K562 (cell line): ENCODE measurements around the gene POLR3C. TPM values are rescaled to one million over a fixed set of nuclear protein-coding genes. Genes with fewer than 3 reads are reported as not detected.

Experiments
- ATAC-seq: fragments of 200-7000 bp; cut with Tn5 transposase; 3 replicates; pipeline ENCODE4 v1.9.1; 2020; ENCODE audit warnings: moderate library complexity
- BruUV-seq: library from RNA; stranded (reverse); fragments of 400-500 nt; replicated peaks from 2 replicates; lab custom pipeline; 2021; lab: Mats Ljungman, UMichigan
- CTCF ChIA-PET: fragments of 300-600 bp; formaldehyde crosslinking; extraction: SDS; loops from one replicate; lab custom pipeline; 2021; ENCODE audit warnings: low intra/inter-chr PET ratio; lab: Yijun Ruan, JAX
- POLR2A ChIA-PET: fragments of 300-600, 350-650 bp; sonication (Branson Sonifier 250); formaldehyde crosslinking; extraction: SDS; loops from one replicate; lab custom pipeline; 2021; ENCODE audit warnings: antibody characterized with exemption, inconsistent platforms; lab: Yijun Ruan, JAX
- DNase-seq, 4 experiments: peaks; one replicate each; pipeline versions ENCODE4 v3.0.0 to v3.0.0-alpha.2; 2011 to 2018; ENCODE audit warnings: low spot score in 3 of 4, mixed read lengths in 3 of 4; ENCODE audit errors: extremely low read depth in 1 of 4
- FAIRE-seq: peaks from 2 replicates; lab custom pipeline; 2011; peaks lifted over from hg19 to GRCh38; lab: Jason Lieb, UNC
- H2AFZ ChIP-seq: 2 replicates; pipeline ENCODE4 v1.6.0; 2011; ENCODE audit warnings: low read depth, low read length, control low read depth, inconsistent platforms
- H3K27ac ChIP-seq: fragments of 200-600 bp; 3 replicates; pipeline ENCODE4 v1.8.0; 2011; ENCODE audit warnings: low read depth, mild to moderate bottlenecking, control low read depth, inconsistent platforms, low read length, moderate library complexity, mixed read lengths; ENCODE audit errors: extremely low read depth
- H3K27me3 ChIP-seq, 2 experiments: fragments of 300-600 bp in 1 of 2; 2 replicates in 1 of 2; 3 replicates in 1 of 2; pipeline versions ENCODE4 v1.6.0 to v1.8.0; 2011; ENCODE audit warnings: inconsistent platforms in 2 of 2, low read length in 2 of 2, mild to moderate bottlenecking in 1 of 2, mixed read lengths in 1 of 2, moderate library complexity in 1 of 2; ENCODE audit not compliant: control insufficient read depth in 2 of 2, insufficient read depth in 2 of 2
- H3K36me3 ChIP-seq: fragments of 300-600 bp; 3 replicates; pipeline ENCODE4 v1.8.0; 2011; ENCODE audit warnings: mild to moderate bottlenecking, low read length, inconsistent platforms; ENCODE audit not compliant: control insufficient read depth, insufficient read depth
- H3K4me1 ChIP-seq, 2 experiments: fragments of 200-600 bp in 1 of 2; replicated peaks in 1 of 2; 2 replicates in 1 of 2; 3 replicates in 1 of 2; pipeline versions ENCODE4 v1.5.1 to v1.8.0; 2011; ENCODE audit warnings: inconsistent platforms in 2 of 2, low read length in 2 of 2, mild to moderate bottlenecking in 1 of 2, mixed read lengths in 1 of 2, moderate library complexity in 1 of 2; ENCODE audit not compliant: control insufficient read depth in 2 of 2, insufficient read depth in 2 of 2
- H3K4me2 ChIP-seq: 2 replicates; pipeline ENCODE4 v1.6.1; 2011; ENCODE audit warnings: low read length, control low read depth, inconsistent platforms, mixed read lengths; ENCODE audit not compliant: insufficient read depth
- H3K4me3 ChIP-seq: fragments of 200-600 bp; sonication (generic), shearing (Covaris generic); 2 replicates; pipeline ENCODE4 v1.5.1; 2016; ENCODE audit warnings: control low read depth, inconsistent platforms
- H3K79me2 ChIP-seq: fragments of 200-600 bp; 3 replicates; pipeline ENCODE4 v1.8.0; 2011; ENCODE audit warnings: low read length, inconsistent platforms; ENCODE audit not compliant: control insufficient read depth, insufficient read depth
- H3K9ac ChIP-seq, 2 experiments: 2 replicates each; pipeline versions ENCODE4 v1.6.0 to v1.6.1; 2011; ENCODE audit warnings: low read depth in 2 of 2, low read length in 2 of 2, control low read depth in 1 of 2, inconsistent platforms in 1 of 2, mild to moderate bottlenecking in 1 of 2, mixed read lengths in 1 of 2; ENCODE audit not compliant: insufficient read depth in 1 of 2
- H3K9me1 ChIP-seq: one replicate; pipeline ENCODE4 v1.6.0; 2011; ENCODE audit warnings: inconsistent platforms, mild to moderate bottlenecking, low read length, moderate library complexity; ENCODE audit not compliant: control insufficient read depth, insufficient read depth
- H3K9me3 ChIP-seq: replicated peaks from 2 replicates; pipeline ENCODE4 v1.5.1; 2011; ENCODE audit warnings: low read depth, low read length, inconsistent platforms; ENCODE audit not compliant: control insufficient read depth, insufficient read depth
- H4K20me1 ChIP-seq: replicated peaks from 2 replicates; pipeline ENCODE4 v1.6.1; 2011; ENCODE audit warnings: low read length, inconsistent platforms, mixed read lengths; ENCODE audit not compliant: control insufficient read depth, insufficient read depth
- C11orf30 ChIP-seq: fragments of 450-650 bp; IDR thresholded peaks from 2 replicates; pipeline ENCODE4 v1.6.1; 2016; ENCODE audit warnings: low read depth, mild to moderate bottlenecking
- CBFA2T3 ChIP-seq: fragments of 450-650 bp; IDR thresholded peaks from 2 replicates; pipeline ENCODE4 v1.6.1; 2017
- ESRRB ChIP-seq: fragments of 250-450 bp; sonication (Bioruptor Pico); IDR thresholded peaks from 2 replicates; pipeline ENCODE4 v1.5.0; 2020; ENCODE audit warnings: mild to moderate bottlenecking, moderate library complexity, borderline replicate concordance
- HNRNPLL ChIP-seq: fragments of 200-400 bp; formaldehyde crosslinking; IDR thresholded peaks from 2 replicates; pipeline ENCODE4 v1.6.1; 2017; ENCODE audit warnings: low read length, low read depth, mild to moderate bottlenecking; ENCODE audit not compliant: poor library complexity, severe bottlenecking
- NEUROD1 ChIP-seq: fragments of 150-350 bp; IDR thresholded peaks from 2 replicates; pipeline ENCODE4 v1.6.1; 2014; ENCODE audit warnings: borderline replicate concordance, low read length, low read depth; ENCODE audit not compliant: partially characterized antibody
- ZNF224 ChIP-seq: sonication (generic); formaldehyde crosslinking; IDR thresholded peaks from 2 replicates; pipeline ENCODE4 v1.8.0; 2022; ENCODE audit warnings: mild to moderate bottlenecking, missing genetic modification reagents
- ZNF75A ChIP-seq: fragments of 450-650 bp; formaldehyde crosslinking; IDR thresholded peaks from 2 replicates; pipeline ENCODE4 v1.4.0; 2020; ENCODE audit warnings: mild to moderate bottlenecking
- WGBS: fragments of 100-300 bp; shearing (Covaris generic); methylation state at CpG from one replicate; pipeline ENCODE4 v1.1.6; 2016; ENCODE audit warnings: low coverage, mixed read lengths; ENCODE audit not compliant: insufficient coverage; ENCODE audit errors: missing lambda C conversion rate; 5-methylcytosine and 5-hydroxymethylcytosine counted together
- in situ Hi-C: fragments of 300-500 bp; cut with MboI; formaldehyde crosslinking; loops from 4 replicates; pipeline ENCODE4 v1.15.0; 2018; ENCODE audit warnings: inconsistent platforms, mixed read lengths
- intact Hi-C: fragments of 100-400 bp; cut with micrococcal nuclease; formaldehyde crosslinking; loops from 2 replicates; pipeline ENCODE4 v1.14.2; 2022
- polyA plus RNA-seq, 8 experiments: library from polyadenylated mRNA; depleted of rRNA in 4 of 8; stranded (reverse) in 5 of 8; unstranded in 3 of 8; fragments of >200 nt; fragmentation: Nextera tagmentation in 2 of 8; fragmentation: Illumina TruSeq in 1 of 8; extraction: Ambion mirVana in 2 of 8; extraction: Trizol in 1 of 8; gene quantifications; 2 replicates each; pipeline versions ENCODE4 v1.2.1 to v1.2.3, GENCODE V29; 2011 to 2014; ENCODE audit warnings: inconsistent platforms in 1 of 8, missing spikeins in 1 of 8
- total RNA-seq, 7 experiments: library from RNA; depleted of rRNA in 6 of 7; stranded (reverse); fragments of >200 nt in 6 of 7; fragmentation: Illumina TruSeq in 2 of 7; extraction: Trizol in 2 of 7; gene quantifications; 2 replicates each; pipeline versions ENCODE4 v1.2.1 to v1.2.3, GENCODE V29; 2011 to 2021; ENCODE audit warnings: low replicate concordance in 1 of 7
- TF ChIP-seq, protein P1 (sequence below): fragments of 250-450 bp; sonication (Bioruptor Pico); IDR thresholded peaks from 2 replicates; pipeline ENCODE4 v1.8.0; 2021; ENCODE audit warnings: mild to moderate bottlenecking, moderate library complexity
- TF ChIP-seq, protein P2 (sequence below): IDR thresholded peaks from 2 replicates; pipeline ENCODE4 v1.6.1; 2014; ENCODE audit warnings: antibody characterized with exemption
- TF ChIP-seq, protein P3 (sequence below): fragments of 450-650 bp; IDR thresholded peaks from 2 replicates; pipeline ENCODE4 v1.6.1; 2017; ENCODE audit warnings: antibody characterized with exemption, mild to moderate bottlenecking

Gene POLR3C
- total and polyA plus RNA-seq, 9 of the 15 experiments (the other 6 are each of a cell fraction or from before 2014, with no cell fraction given), result 19.7 to 64.1 (median 45.2) TPM

DNA sequence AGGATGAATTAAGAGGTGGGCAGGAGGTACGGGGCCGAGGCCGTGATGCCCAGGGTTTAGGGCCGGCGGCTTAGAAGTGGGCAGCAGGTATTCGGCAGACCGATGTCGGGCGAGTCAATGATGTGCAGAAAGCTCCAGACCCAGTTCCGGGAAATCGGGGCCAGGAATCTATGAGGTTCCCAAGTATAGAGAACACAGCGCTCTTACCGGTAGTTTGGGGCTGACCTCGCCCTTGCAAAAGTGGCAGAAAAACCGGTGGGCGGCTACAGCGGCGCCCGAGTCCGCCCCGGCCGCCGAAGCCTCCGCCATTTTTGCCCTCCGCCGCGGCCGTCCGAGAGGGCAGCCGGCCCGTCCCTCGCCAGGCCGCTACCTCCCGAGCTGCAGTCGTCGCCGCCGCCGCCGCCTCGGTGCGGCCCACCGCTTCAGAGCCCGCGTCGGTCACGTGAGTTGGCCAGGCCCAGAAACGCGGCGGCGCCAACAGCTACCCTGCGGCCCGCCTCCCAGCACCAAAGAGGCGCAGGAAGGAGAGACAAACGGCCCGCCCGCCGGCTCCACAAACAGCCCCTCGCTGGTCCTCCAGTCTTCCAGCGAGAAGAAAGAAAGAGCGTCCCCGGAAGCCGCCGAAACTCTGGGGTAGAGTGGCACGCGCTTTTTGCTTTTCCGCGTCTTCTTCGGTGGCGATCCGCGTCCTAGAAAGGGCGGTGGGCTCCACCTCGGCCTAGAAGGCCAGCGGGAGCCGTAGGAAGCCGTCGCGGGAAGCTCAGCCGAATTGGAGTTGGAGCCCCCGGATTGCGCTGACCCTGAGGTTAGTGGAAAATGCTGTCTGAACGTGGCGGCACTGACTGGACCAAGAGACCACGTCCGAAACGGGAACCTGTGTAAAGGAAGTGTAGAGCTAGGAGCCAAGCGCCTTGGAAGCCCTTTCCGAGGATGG is at the start of gene POLR3C, which contains the start of gene RNF115 (continued):
- TF ChIP-seq, protein P1, sequence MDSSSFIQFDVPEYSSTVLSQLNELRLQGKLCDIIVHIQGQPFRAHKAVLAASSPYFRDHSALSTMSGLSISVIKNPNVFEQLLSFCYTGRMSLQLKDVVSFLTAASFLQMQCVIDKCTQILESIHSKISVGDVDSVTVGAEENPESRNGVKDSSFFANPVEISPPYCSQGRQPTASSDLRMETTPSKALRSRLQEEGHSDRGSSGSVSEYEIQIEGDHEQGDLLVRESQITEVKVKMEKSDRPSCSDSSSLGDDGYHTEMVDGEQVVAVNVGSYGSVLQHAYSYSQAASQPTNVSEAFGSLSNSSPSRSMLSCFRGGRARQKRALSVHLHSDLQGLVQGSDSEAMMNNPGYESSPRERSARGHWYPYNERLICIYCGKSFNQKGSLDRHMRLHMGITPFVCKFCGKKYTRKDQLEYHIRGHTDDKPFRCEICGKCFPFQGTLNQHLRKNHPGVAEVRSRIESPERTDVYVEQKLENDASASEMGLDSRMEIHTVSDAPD, result no peak
- TF ChIP-seq ZNF224, result no peak
- TF ChIP-seq, all 486 proteins: peak for 139

GRCh38 chr1:145777357-145778145 is 46.4 kb upstream of the POLR3C start:
- Histone ChIP-seq H3K4me3 (no peak overlapping the region), H3K4me2 (no peak overlapping the region), H3K9me3 (no peaks in the 10 kb centered on the region), H3K27ac (no peak overlapping the region; the same call in 2 of the 3 replicates), H3K79me2 (no peaks in the 10 kb centered on the region), H3K4me1 (peaks cover 0 to 6% of the 10 kb centered on the region in 2 experiments; a peak in 2 of 5 replicates), H4K20me1 (no peaks in the 10 kb centered on the region), H3K27me3 (no peaks in the 10 kb centered on the region), H3K9me1 (no peaks in the 10 kb centered on the region), H2AFZ (no peak overlapping the region), H3K36me3 (peaks cover 12% of the 10 kb centered on the region; the same call in 2 of the 3 replicates), H3K9ac (no peak overlapping the region)
- POLR2A ChIA-PET, result no interaction called here
- CTCF ChIA-PET, result no interaction called here
- ATAC-seq, result peak; percentile 53; the same call in 2 of the 3 replicates
- intact Hi-C loops (no loop called here), in situ Hi-C loops (no loop called here)
- WGBS, result 68% methylated on average over 1 of the region's 1 CpG
- no TSS peak for BruUV-seq
- FAIRE-seq, result no peak
- DNase-seq, result no peak
- no peak for TF ChIP-seq ZNF75A (CRISPR knock-in tag)
- TF ChIP-seq C11orf30, result peak; percentile 77
- no peak for TF ChIP-seq NEUROD1
- TF ChIP-seq HNRNPLL, result no peak
- no peak for TF ChIP-seq ESRRB (CRISPR knock-in tag)
- TF ChIP-seq, protein P2, sequence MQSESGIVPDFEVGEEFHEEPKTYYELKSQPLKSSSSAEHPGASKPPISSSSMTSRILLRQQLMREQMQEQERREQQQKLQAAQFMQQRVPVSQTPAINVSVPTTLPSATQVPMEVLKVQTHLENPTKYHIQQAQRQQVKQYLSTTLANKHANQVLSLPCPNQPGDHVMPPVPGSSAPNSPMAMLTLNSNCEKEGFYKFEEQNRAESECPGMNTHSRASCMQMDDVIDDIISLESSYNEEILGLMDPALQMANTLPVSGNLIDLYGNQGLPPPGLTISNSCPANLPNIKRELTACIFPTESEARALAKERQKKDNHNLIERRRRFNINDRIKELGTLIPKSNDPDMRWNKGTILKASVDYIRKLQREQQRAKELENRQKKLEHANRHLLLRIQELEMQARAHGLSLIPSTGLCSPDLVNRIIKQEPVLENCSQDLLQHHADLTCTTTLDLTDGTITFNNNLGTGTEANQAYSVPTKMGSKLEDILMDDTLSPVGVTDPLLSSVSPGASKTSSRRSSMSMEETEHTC, result no peak
- TF ChIP-seq, protein P3, sequence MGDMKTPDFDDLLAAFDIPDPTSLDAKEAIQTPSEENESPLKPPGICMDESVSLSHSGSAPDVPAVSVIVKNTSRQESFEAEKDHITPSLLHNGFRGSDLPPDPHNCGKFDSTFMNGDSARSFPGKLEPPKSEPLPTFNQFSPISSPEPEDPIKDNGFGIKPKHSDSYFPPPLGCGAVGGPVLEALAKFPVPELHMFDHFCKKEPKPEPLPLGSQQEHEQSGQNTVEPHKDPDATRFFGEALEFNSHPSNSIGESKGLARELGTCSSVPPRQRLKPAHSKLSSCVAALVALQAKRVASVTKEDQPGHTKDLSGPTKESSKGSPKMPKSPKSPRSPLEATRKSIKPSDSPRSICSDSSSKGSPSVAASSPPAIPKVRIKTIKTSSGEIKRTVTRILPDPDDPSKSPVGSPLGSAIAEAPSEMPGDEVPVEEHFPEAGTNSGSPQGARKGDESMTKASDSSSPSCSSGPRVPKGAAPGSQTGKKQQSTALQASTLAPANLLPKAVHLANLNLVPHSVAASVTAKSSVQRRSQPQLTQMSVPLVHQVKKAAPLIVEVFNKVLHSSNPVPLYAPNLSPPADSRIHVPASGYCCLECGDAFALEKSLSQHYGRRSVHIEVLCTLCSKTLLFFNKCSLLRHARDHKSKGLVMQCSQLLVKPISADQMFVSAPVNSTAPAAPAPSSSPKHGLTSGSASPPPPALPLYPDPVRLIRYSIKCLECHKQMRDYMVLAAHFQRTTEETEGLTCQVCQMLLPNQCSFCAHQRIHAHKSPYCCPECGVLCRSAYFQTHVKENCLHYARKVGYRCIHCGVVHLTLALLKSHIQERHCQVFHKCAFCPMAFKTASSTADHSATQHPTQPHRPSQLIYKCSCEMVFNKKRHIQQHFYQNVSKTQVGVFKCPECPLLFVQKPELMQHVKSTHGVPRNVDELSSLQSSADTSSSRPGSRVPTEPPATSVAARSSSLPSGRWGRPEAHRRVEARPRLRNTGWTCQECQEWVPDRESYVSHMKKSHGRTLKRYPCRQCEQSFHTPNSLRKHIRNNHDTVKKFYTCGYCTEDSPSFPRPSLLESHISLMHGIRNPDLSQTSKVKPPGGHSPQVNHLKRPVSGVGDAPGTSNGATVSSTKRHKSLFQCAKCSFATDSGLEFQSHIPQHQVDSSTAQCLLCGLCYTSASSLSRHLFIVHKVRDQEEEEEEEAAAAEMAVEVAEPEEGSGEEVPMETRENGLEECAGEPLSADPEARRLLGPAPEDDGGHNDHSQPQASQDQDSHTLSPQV, result 0 out of 2 replicates have a peak, but pooled peaks have one; percentile 56
- no peak for TF ChIP-seq CBFA2T3
